K562 (cell line): ENCODE data around the gene UAP1. TPM values are rescaled to one million over a fixed set of nuclear protein-coding genes. Genes with fewer than 3 reads are reported as not detected.

ENCODE experiments used
- ATAC-seq: fragments of 200-7000 bp; cut with Tn5 transposase; 3 replicates; pipeline ENCODE4 v1.9.1; 2020; ENCODE audit warnings: moderate library complexity
- BruUV-seq: library from RNA; stranded (reverse); fragments of 400-500 nt; replicated peaks from 2 replicates; lab custom pipeline; 2021; lab: Mats Ljungman, UMichigan
- CTCF ChIA-PET: fragments of 300-600 bp; formaldehyde crosslinking; extraction: SDS; loops from one replicate; lab custom pipeline; 2021; ENCODE audit warnings: low intra/inter-chr PET ratio; lab: Yijun Ruan, JAX
- POLR2A ChIA-PET: fragments of 300-600, 350-650 bp; sonication (Branson Sonifier 250); formaldehyde crosslinking; extraction: SDS; loops from one replicate; lab custom pipeline; 2021; ENCODE audit warnings: antibody characterized with exemption, inconsistent platforms; lab: Yijun Ruan, JAX
- DNase-seq, 4 experiments: peaks; one replicate each; pipeline versions ENCODE4 v3.0.0 to v3.0.0-alpha.2; 2011 to 2018; ENCODE audit warnings: low spot score in 3 of 4, mixed read lengths in 3 of 4; ENCODE audit errors: extremely low read depth in 1 of 4
- FAIRE-seq: peaks from 2 replicates; lab custom pipeline; 2011; peaks lifted over from hg19 to GRCh38; lab: Jason Lieb, UNC
- H2AFZ ChIP-seq: 2 replicates; pipeline ENCODE4 v1.6.0; 2011; ENCODE audit warnings: low read depth, low read length, control low read depth, inconsistent platforms
- H3K27ac ChIP-seq: fragments of 200-600 bp; 3 replicates; pipeline ENCODE4 v1.8.0; 2011; ENCODE audit warnings: low read depth, mild to moderate bottlenecking, control low read depth, inconsistent platforms, low read length, moderate library complexity, mixed read lengths; ENCODE audit errors: extremely low read depth
- H3K27me3 ChIP-seq, 2 experiments: fragments of 300-600 bp in 1 of 2; 2 replicates in 1 of 2; 3 replicates in 1 of 2; pipeline versions ENCODE4 v1.6.0 to v1.8.0; 2011; ENCODE audit warnings: inconsistent platforms in 2 of 2, low read length in 2 of 2, mild to moderate bottlenecking in 1 of 2, mixed read lengths in 1 of 2, moderate library complexity in 1 of 2; ENCODE audit not compliant: control insufficient read depth in 2 of 2, insufficient read depth in 2 of 2
- H3K36me3 ChIP-seq: fragments of 300-600 bp; 3 replicates; pipeline ENCODE4 v1.8.0; 2011; ENCODE audit warnings: mild to moderate bottlenecking, low read length, inconsistent platforms; ENCODE audit not compliant: control insufficient read depth, insufficient read depth
- H3K4me1 ChIP-seq, 2 experiments: fragments of 200-600 bp in 1 of 2; replicated peaks in 1 of 2; 2 replicates in 1 of 2; 3 replicates in 1 of 2; pipeline versions ENCODE4 v1.5.1 to v1.8.0; 2011; ENCODE audit warnings: inconsistent platforms in 2 of 2, low read length in 2 of 2, mild to moderate bottlenecking in 1 of 2, mixed read lengths in 1 of 2, moderate library complexity in 1 of 2; ENCODE audit not compliant: control insufficient read depth in 2 of 2, insufficient read depth in 2 of 2
- H3K4me2 ChIP-seq: 2 replicates; pipeline ENCODE4 v1.6.1; 2011; ENCODE audit warnings: low read length, control low read depth, inconsistent platforms, mixed read lengths; ENCODE audit not compliant: insufficient read depth
- H3K4me3 ChIP-seq: fragments of 200-600 bp; sonication (generic), shearing (Covaris generic); 2 replicates; pipeline ENCODE4 v1.5.1; 2016; ENCODE audit warnings: control low read depth, inconsistent platforms
- H3K79me2 ChIP-seq: fragments of 200-600 bp; 3 replicates; pipeline ENCODE4 v1.8.0; 2011; ENCODE audit warnings: low read length, inconsistent platforms; ENCODE audit not compliant: control insufficient read depth, insufficient read depth
- H3K9ac ChIP-seq, 2 experiments: 2 replicates each; pipeline versions ENCODE4 v1.6.0 to v1.6.1; 2011; ENCODE audit warnings: low read depth in 2 of 2, low read length in 2 of 2, control low read depth in 1 of 2, inconsistent platforms in 1 of 2, mild to moderate bottlenecking in 1 of 2, mixed read lengths in 1 of 2; ENCODE audit not compliant: insufficient read depth in 1 of 2
- H3K9me1 ChIP-seq: one replicate; pipeline ENCODE4 v1.6.0; 2011; ENCODE audit warnings: inconsistent platforms, mild to moderate bottlenecking, low read length, moderate library complexity; ENCODE audit not compliant: control insufficient read depth, insufficient read depth
- H3K9me3 ChIP-seq: replicated peaks from 2 replicates; pipeline ENCODE4 v1.5.1; 2011; ENCODE audit warnings: low read depth, low read length, inconsistent platforms; ENCODE audit not compliant: control insufficient read depth, insufficient read depth
- H4K20me1 ChIP-seq: replicated peaks from 2 replicates; pipeline ENCODE4 v1.6.1; 2011; ENCODE audit warnings: low read length, inconsistent platforms, mixed read lengths; ENCODE audit not compliant: control insufficient read depth, insufficient read depth
- BMI1 ChIP-seq: fragments of 150-350 bp; IDR thresholded peaks from 2 replicates; pipeline ENCODE4 v1.6.1; 2014; ENCODE audit warnings: low read length
- DPF2 ChIP-seq: fragments of 450-650 bp; IDR thresholded peaks from 2 replicates; pipeline ENCODE4 v1.6.1; 2016
- HDAC3 ChIP-seq: fragments of 450-650 bp; IDR thresholded peaks from 2 replicates; pipeline ENCODE4 v1.6.1; 2018; ENCODE audit warnings: borderline replicate concordance, mild to moderate bottlenecking, moderate library complexity; ENCODE audit not compliant: partially characterized antibody
- HNRNPH1 ChIP-seq: fragments of 200-400 bp; formaldehyde crosslinking; optimal IDR thresholded peaks from 2 replicates; pipeline ENCODE3; 2017; ENCODE audit warnings: low read depth, mild to moderate bottlenecking, low read length, moderate library complexity
- KDM5B ChIP-seq: fragments of 200-600 bp; sonication (generic); IDR thresholded peaks from 2 replicates; pipeline ENCODE4 v1.6.1; 2012; ENCODE audit warnings: low read depth, mild to moderate bottlenecking, moderate library complexity, low read length, control low read depth, inconsistent platforms; ENCODE audit not compliant: insufficient replicate concordance
- NCOA2 ChIP-seq, 2 experiments: fragments of 450-650 bp; IDR thresholded peaks; 2 replicates each; pipeline ENCODE4 v1.6.1; 2018; ENCODE audit warnings: mild to moderate bottlenecking in 2 of 2, moderate library complexity in 1 of 2; ENCODE audit not compliant: partially characterized antibody in 2 of 2
- NFE2L1 ChIP-seq: fragments of 450-650 bp; IDR thresholded peaks from 2 replicates; pipeline ENCODE4 v1.6.1; 2016; ENCODE audit warnings: missing genetic modification characterization, low read depth, mild to moderate bottlenecking, missing compliant biosample characterization, moderate library complexity, borderline replicate concordance
- NR2C2 ChIP-seq, 2 experiments: fragments of 200-800 bp in 1 of 2; sonication (Bioruptor generic) in 1 of 2; sonication (generic) in 1 of 2; formaldehyde crosslinking in 1 of 2; IDR thresholded peaks; 2 replicates each; pipeline versions ENCODE4 v1.6.1 to v1.8.0; 2016 to 2022; ENCODE audit warnings: mild to moderate bottlenecking in 1 of 2, missing compliant biosample characterization in 1 of 2, missing genetic modification characterization in 1 of 2, missing genetic modification reagents in 1 of 2
- TAF1 ChIP-seq: IDR thresholded peaks from 2 replicates; pipeline ENCODE4 v1.6.1; 2011; ENCODE audit warnings: mild to moderate bottlenecking, low read length, moderate library complexity; ENCODE audit not compliant: insufficient read depth, control insufficient read depth, severe bottlenecking; ENCODE audit errors: extremely low read depth
- TRIM24 ChIP-seq, 2 experiments: fragments of 450-650 bp; IDR thresholded peaks; 2 replicates each; pipeline ENCODE4 v1.6.1; 2016
- ZNF347 ChIP-seq: fragments of 450-650 bp; formaldehyde crosslinking; IDR thresholded peaks from 2 replicates; pipeline ENCODE4 v1.4.0; 2020; ENCODE audit warnings: low read depth, mild to moderate bottlenecking, moderate library complexity
- whole genome bisulfite sequencing: fragments of 100-300 bp; shearing (Covaris generic); methylation state at CpG from one replicate; pipeline ENCODE4 v1.1.6; 2016; ENCODE audit warnings: low coverage, mixed read lengths; ENCODE audit not compliant: insufficient coverage; ENCODE audit errors: missing lambda C conversion rate; 5-methylcytosine and 5-hydroxymethylcytosine counted together
- in situ Hi-C: fragments of 300-500 bp; cut with MboI; formaldehyde crosslinking; loops from 4 replicates; pipeline ENCODE4 v1.15.0; 2018; ENCODE audit warnings: inconsistent platforms, mixed read lengths
- intact Hi-C: fragments of 100-400 bp; cut with micrococcal nuclease; formaldehyde crosslinking; loops from 2 replicates; pipeline ENCODE4 v1.14.2; 2022
- polyA plus RNA-seq, 8 experiments: library from polyadenylated mRNA; depleted of rRNA in 4 of 8; stranded (reverse) in 5 of 8; unstranded in 3 of 8; fragments of >200 nt; fragmentation: Nextera tagmentation in 2 of 8; fragmentation: Illumina TruSeq in 1 of 8; extraction: Ambion mirVana in 2 of 8; extraction: Trizol in 1 of 8; gene quantifications; 2 replicates each; pipeline versions ENCODE4 v1.2.1 to v1.2.3, GENCODE V29; 2011 to 2014; ENCODE audit warnings: inconsistent platforms in 1 of 8, missing spikeins in 1 of 8
- total RNA-seq, 7 experiments: library from RNA; depleted of rRNA in 6 of 7; stranded (reverse); fragments of >200 nt in 6 of 7; fragmentation: Illumina TruSeq in 2 of 7; extraction: Trizol in 2 of 7; gene quantifications; 2 replicates each; pipeline versions ENCODE4 v1.2.1 to v1.2.3, GENCODE V29; 2011 to 2021; ENCODE audit warnings: low replicate concordance in 1 of 7
- TF ChIP-seq, protein P1 (sequence below): sonication (generic); formaldehyde crosslinking; IDR thresholded peaks from 2 replicates; pipeline ENCODE4 v1.8.1; 2022; ENCODE audit warnings: missing genetic modification reagents

The UAP1 gene
- total and polyA plus RNA-seq, 9 of the 15 experiments (the other 6 are each of a cell fraction or from before 2014, with no cell fraction given), result 182 to 317 (median 213) TPM

DNA sequence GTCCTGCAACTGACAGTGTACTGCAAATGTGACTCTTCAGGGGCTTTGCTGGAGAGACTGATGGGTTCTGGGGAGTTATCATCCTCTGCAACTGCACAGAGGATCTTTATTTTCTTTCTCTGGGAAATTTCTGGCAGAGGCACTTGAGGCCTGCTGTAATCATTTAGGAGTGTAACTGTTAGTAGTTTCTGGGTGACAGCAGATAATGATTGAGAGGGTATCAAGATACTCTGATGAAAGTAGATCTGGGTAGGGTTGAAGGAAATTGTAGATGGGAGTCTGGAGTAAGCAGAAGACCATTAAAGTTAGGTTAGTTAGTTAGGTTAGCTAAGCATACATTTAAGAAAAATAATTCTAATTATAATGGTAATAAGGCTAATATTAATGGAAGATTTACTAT is 59.7 kb downstream of the UAP1 start:
- TF ChIP-seq BMI1, result no peak
- in situ Hi-C loops (loop anchor here (10.0 kb wide), 1 partner anchor 184 kb away; no protein-coding TSS in a partner anchor), intact Hi-C loops (loop anchor here (10.0 kb wide), 1 partner anchor 346 kb away; no protein-coding TSS in a partner anchor)
- CTCF ChIA-PET, result no interaction called here
- no peak overlapping the region for H3K4me3 ChIP-seq
- no peak overlapping the region for H3K27ac ChIP-seq
- no peaks in the 10 kb centered on the region for H3K27me3 ChIP-seq
- H3K9me1 ChIP-seq, result no peaks in the 10 kb centered on the region
- H3K4me2 ChIP-seq, result no peak overlapping the region
- H3K4me1 ChIP-seq, result peaks cover 0 to 1% of the 10 kb centered on the region in 2 experiments; a peak in 1 of 5 replicates
- BruUV-seq, result no TSS peak
- POLR2A ChIA-PET, result no interaction called here
- no peaks in the 10 kb centered on the region for H4K20me1 ChIP-seq
- FAIRE-seq, result no peak
- ATAC-seq, result no peak
- H2AFZ ChIP-seq, result no peak overlapping the region
- no peak overlapping the region for H3K9ac ChIP-seq
- no peaks in the 10 kb centered on the region for H3K36me3 ChIP-seq
- H3K79me2 ChIP-seq, result no peaks in the 10 kb centered on the region
- no peak for DNase-seq
- peaks cover 7% of the 10 kb centered on the region; the same call in 1 of the 2 replicates for H3K9me3 ChIP-seq

GRCh38 chr1:162625679-162626078 is 64.2 kb downstream of the UAP1 start:
- Histone ChIP-seq H3K27me3 (no peaks in the 10 kb centered on the region), H3K9me3 (no peaks in the 10 kb centered on the region), H2AFZ (no peak overlapping the region), H3K27ac (no peak overlapping the region), H3K36me3 (no peaks in the 10 kb centered on the region), H3K4me3 (no peak overlapping the region), H3K4me2 (no peak overlapping the region), H3K4me1 (peaks cover 0 to 13% of the 10 kb centered on the region in 2 experiments; a peak in 2 of 5 replicates), H4K20me1 (no peaks in the 10 kb centered on the region), H3K9ac (no peak overlapping the region), H3K79me2 (no peaks in the 10 kb centered on the region), H3K9me1 (no peaks in the 10 kb centered on the region)
- TF ChIP-seq TAF1, result no peak
- TF ChIP-seq DPF2, result no peak
- no peak for TF ChIP-seq NFE2L1 (tag)
- TF ChIP-seq, protein P1, sequence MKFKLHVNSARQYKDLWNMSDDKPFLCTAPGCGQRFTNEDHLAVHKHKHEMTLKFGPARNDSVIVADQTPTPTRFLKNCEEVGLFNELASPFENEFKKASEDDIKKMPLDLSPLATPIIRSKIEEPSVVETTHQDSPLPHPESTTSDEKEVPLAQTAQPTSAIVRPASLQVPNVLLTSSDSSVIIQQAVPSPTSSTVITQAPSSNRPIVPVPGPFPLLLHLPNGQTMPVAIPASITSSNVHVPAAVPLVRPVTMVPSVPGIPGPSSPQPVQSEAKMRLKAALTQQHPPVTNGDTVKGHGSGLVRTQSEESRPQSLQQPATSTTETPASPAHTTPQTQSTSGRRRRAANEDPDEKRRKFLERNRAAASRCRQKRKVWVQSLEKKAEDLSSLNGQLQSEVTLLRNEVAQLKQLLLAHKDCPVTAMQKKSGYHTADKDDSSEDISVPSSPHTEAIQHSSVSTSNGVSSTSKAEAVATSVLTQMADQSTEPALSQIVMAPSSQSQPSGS (CRISPR knock-in tag), result no peak
- TF ChIP-seq ZNF347 (CRISPR knock-in tag), result no peak
- no peak for TF ChIP-seq KDM5B
- TF ChIP-seq NR2C2 (CRISPR knock-in tag; IDR thresholded peaks at IDR 0.05), result no peak
- no peak for TF ChIP-seq NR2C2 (tag; IDR thresholded peaks at IDR 0.05)
- TF ChIP-seq HDAC3, result no peak
- no peak for TF ChIP-seq HNRNPH1
- TF ChIP-seq NCOA2 (IDR thresholded peaks at IDR 0.05; ENCODE audit: partially characterized antibody in 2 of 2), result no peak
- TF ChIP-seq TRIM24 (IDR thresholded peaks at IDR 0.05), result no peak
- BruUV-seq, result no TSS peak
- POLR2A ChIA-PET, result interaction anchor here (0.6 kb wide), 1 partner anchor 25 kb away, joined by 3 read pairs; no protein-coding TSS in a partner anchor
- DNase-seq (no peak), FAIRE-seq (no peak), ATAC-seq (no peak)
- 17% methylated on average over 2 of the region's 2 CpGs for WGBS
- intact Hi-C loops, result loop anchor here (10.0 kb wide), 1 partner anchor 351 kb away; no protein-coding TSS in a partner anchor
- CTCF ChIA-PET, result no interaction called here
- in situ Hi-C loops, result loop anchor here (10.0 kb wide), 1 partner anchor 179 kb away; no protein-coding TSS in a partner anchor
